Hepatocyte (in vitro differentiated cells): ENCODE measurements around the gene FMNL3. TPM values are rescaled to one million over a fixed set of nuclear protein-coding genes. Genes with fewer than 3 reads are reported as not detected.

Experiments used
- DNase-seq: peaks from one replicate; pipeline ENCODE4 v3.0.0-alpha.2; 2016; ENCODE audit warnings: low spot score
- H2AFZ ChIP-seq: fragments of 200-600 bp; sonication (generic); 2 replicates; pipeline ENCODE4 v1.6.0; 2016; ENCODE audit warnings: antibody characterized with exemption, mild to moderate bottlenecking
- H3K27ac ChIP-seq: fragments of 200-600 bp; sonication (generic); 2 replicates; pipeline ENCODE4 v1.5.1; 2016; ENCODE audit warnings: mild to moderate bottlenecking
- H3K27me3 ChIP-seq: fragments of 200-600 bp; sonication (generic); 2 replicates; pipeline ENCODE4 v1.6.1; 2016
- H3K36me3 ChIP-seq: fragments of 200-600 bp; sonication (generic); replicated peaks from 2 replicates; pipeline ENCODE4 v1.5.1; 2016; ENCODE audit warnings: low read depth; ENCODE audit not compliant: insufficient read depth
- H3K4me1 ChIP-seq: fragments of 200-600 bp; sonication (generic); 2 replicates; pipeline ENCODE4 v1.5.1; 2016; ENCODE audit warnings: mild to moderate bottlenecking, moderate library complexity; ENCODE audit not compliant: insufficient read depth
- H3K4me2 ChIP-seq: fragments of 200-600 bp; sonication (generic); 2 replicates; pipeline ENCODE4 v1.6.0; 2016
- H3K4me3 ChIP-seq: fragments of 200-600 bp; sonication (generic); 2 replicates; pipeline ENCODE4 v1.5.1; 2016; ENCODE audit warnings: mild to moderate bottlenecking
- H3K79me2 ChIP-seq: fragments of 200-600 bp; sonication (generic); 2 replicates; pipeline ENCODE4 v1.6.0; 2017; ENCODE audit warnings: mild to moderate bottlenecking
- H3K9me2 ChIP-seq: fragments of 200-600 bp; sonication (generic); replicated peaks from 2 replicates; pipeline ENCODE4 v1.6.0; 2017; ENCODE audit warnings: mild to moderate bottlenecking; ENCODE audit not compliant: insufficient read depth
- H3K9me3 ChIP-seq: fragments of 200-600 bp; sonication (generic); 2 replicates; pipeline ENCODE4 v1.5.1; 2016; ENCODE audit warnings: low read depth, mild to moderate bottlenecking
- H4K20me1 ChIP-seq: fragments of 200-600 bp; sonication (generic); 2 replicates; pipeline ENCODE4 v1.6.0; 2016; ENCODE audit warnings: mild to moderate bottlenecking; ENCODE audit not compliant: insufficient read depth, poor library complexity, severe bottlenecking
- EZH2 ChIP-seq: fragments of 200-600 bp; sonication (generic); IDR thresholded peaks from 2 replicates; pipeline ENCODE4 v1.6.1; 2016; ENCODE audit warnings: antibody characterized with exemption, mild to moderate bottlenecking, borderline replicate concordance
- EZH2phosphoT487 ChIP-seq: fragments of 200-600 bp; sonication (generic); IDR thresholded peaks from one replicate; pipeline ENCODE4 v1.6.1; 2018; ENCODE audit warnings: antibody characterized with exemption, mild to moderate bottlenecking, low read depth, moderate library complexity; ENCODE audit not compliant: unreplicated experiment, severe bottlenecking
- WGBS: methylation state at CpG from one replicate; pipeline ENCODE4 v1.1.6; 2016; ENCODE audit warnings: low lambda C conversion rate; ENCODE audit errors: missing lambda C conversion rate; 5-methylcytosine and 5-hydroxymethylcytosine counted together
- polyA plus RNA-seq: library from polyadenylated mRNA; unstranded; fragments of >200 nt; fragmentation: Nextera tagmentation; extraction: Ambion mirVana; gene quantifications from 2 replicates; pipeline ENCODE4 v1.2.1, GENCODE V29; 2016
- total RNA-seq: library from RNA; depleted of rRNA; stranded (reverse); fragments of >200 nt; gene quantifications from 2 replicates; pipeline ENCODE4 v1.2.3, GENCODE V29; 2014
- TF ChIP-seq, protein P1 (sequence below): fragments of 200-600 bp; sonication (generic); IDR thresholded peaks from 2 replicates; pipeline ENCODE4 v1.5.1; 2016; ENCODE audit warnings: antibody characterized with exemption, mild to moderate bottlenecking; ENCODE audit not compliant: poor library complexity

The FMNL3 gene
- total and polyA plus RNA-seq, 2 experiments from 2014 or later: 5.8 to 8.3 TPM

DNA sequence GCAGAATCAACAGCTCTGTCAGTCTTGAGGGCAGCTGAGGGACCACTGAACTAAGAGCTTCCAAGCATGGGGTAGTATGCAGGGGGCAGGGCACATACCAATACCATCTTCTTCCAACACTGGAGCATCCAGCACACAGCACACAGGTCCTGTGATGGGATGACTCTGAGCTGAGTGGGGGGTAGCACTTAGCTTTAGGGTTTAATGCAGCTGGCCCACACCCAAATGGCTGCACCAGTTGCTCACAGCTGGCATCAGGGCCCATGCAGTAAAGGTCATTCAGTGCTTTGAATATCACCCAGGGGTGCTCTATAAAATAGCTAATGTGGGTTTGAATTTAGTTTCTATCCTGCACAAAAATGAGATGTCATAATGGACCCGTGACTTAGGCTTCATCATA is 103.5 kb downstream of the FMNL3 start:
- Histone ChIP-seq H3K4me3 (no peak overlapping the region), H3K9me2 (no peaks in the 10 kb centered on the region), H4K20me1 (no peaks in the 10 kb centered on the region), H3K4me2 (no peak overlapping the region), H3K9me3 (no peaks in the 10 kb centered on the region), H3K4me1 (no peaks in the 10 kb centered on the region), H2AFZ (no peak overlapping the region), H3K27ac (no peak overlapping the region), H3K27me3 (no peaks in the 10 kb centered on the region), H3K79me2 (no peaks in the 10 kb centered on the region), H3K36me3 (no peaks in the 10 kb centered on the region)
- DNase-seq: no peak
- 90% methylated on average over 1 of the region's 1 CpG for WGBS
- TF ChIP-seq EZH2phosphoT487 (no peak), EZH2 (no peak)
- TF ChIP-seq, protein P1, sequence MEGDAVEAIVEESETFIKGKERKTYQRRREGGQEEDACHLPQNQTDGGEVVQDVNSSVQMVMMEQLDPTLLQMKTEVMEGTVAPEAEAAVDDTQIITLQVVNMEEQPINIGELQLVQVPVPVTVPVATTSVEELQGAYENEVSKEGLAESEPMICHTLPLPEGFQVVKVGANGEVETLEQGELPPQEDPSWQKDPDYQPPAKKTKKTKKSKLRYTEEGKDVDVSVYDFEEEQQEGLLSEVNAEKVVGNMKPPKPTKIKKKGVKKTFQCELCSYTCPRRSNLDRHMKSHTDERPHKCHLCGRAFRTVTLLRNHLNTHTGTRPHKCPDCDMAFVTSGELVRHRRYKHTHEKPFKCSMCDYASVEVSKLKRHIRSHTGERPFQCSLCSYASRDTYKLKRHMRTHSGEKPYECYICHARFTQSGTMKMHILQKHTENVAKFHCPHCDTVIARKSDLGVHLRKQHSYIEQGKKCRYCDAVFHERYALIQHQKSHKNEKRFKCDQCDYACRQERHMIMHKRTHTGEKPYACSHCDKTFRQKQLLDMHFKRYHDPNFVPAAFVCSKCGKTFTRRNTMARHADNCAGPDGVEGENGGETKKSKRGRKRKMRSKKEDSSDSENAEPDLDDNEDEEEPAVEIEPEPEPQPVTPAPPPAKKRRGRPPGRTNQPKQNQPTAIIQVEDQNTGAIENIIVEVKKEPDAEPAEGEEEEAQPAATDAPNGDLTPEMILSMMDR: no peak

DNA sequence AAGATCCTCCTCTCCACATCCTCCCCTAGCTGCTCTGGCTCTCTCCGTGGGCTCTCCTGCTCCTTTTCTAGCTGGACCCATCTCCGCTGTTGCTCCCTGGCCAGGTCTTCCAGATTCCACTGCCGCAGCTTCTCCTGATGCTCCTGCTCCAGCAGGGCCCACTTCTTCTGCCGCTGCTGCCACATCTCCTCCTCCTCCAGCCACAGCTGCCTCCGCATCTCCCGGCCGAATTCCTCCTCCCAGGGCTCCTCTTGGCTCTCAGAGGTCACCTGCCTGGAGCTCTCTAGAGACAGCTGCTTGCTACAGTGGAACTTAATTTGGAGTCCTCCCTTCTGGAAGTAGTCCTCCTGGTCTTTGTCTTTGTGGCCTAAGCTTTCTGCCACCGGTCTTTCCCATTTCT is 107.2 kb downstream of the FMNL3 start:
- H3K27me3 ChIP-seq: no peaks in the 10 kb centered on the region
- no peak overlapping the region for H2AFZ ChIP-seq
- no peak overlapping the region for H3K4me3 ChIP-seq
- WGBS: 97% methylated on average over 8 of the region's 8 CpGs
- H3K4me1 ChIP-seq: no peaks in the 10 kb centered on the region
- no peak overlapping the region for H3K4me2 ChIP-seq
- H3K27ac ChIP-seq: no peak overlapping the region
- no peak for DNase-seq
- no peaks in the 10 kb centered on the region for H3K36me3 ChIP-seq
- no peaks in the 10 kb centered on the region for H3K9me2 ChIP-seq
- no peaks in the 10 kb centered on the region for H3K9me3 ChIP-seq
- no peaks in the 10 kb centered on the region for H3K79me2 ChIP-seq
- H4K20me1 ChIP-seq: no peaks in the 10 kb centered on the region
- TF ChIP-seq EZH2phosphoT487 (no peak), EZH2 (no peak)
- TF ChIP-seq, protein P1: no peak

DNA sequence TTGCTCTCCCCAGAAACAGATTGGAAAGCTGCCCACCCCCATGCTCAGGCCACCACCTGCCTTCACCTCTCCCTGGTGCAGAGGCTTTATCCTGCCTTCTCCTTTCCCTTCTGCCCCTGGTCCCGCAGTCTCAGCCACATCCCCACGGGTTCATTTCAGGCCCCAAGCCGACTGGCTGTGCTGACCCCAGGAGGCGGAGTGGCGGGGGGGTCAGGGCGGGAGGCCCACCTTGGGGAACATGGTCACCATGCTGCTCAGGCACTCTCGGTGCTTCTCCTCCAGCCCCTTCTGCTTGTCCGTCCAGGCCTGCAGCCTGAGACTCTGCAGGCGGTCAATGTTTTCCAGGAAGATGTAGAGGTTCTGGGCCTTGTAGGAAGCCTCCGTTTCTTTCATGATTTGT is 108.7 kb downstream of the FMNL3 start:
- no peak for DNase-seq
- Histone ChIP-seq H3K9me3 (no peaks in the 10 kb centered on the region), H3K4me2 (no peak overlapping the region), H3K4me1 (no peaks in the 10 kb centered on the region), H4K20me1 (no peaks in the 10 kb centered on the region), H3K9me2 (no peaks in the 10 kb centered on the region), H3K36me3 (no peaks in the 10 kb centered on the region), H3K4me3 (no peak overlapping the region), H3K27me3 (no peaks in the 10 kb centered on the region), H2AFZ (no peak overlapping the region), H3K27ac (no peak overlapping the region), H3K79me2 (no peaks in the 10 kb centered on the region)
- TF ChIP-seq EZH2phosphoT487 (no peak), EZH2 (no peak)
- TF ChIP-seq, protein P1: no peak
- WGBS: 93% methylated on average over 10 of the region's 10 CpGs
